Liver (tissue), 9 donors: ENCODE results near the gene C4A. TPM values are rescaled to one million over a fixed set of nuclear protein-coding genes. Genes with fewer than 3 reads are reported as not detected.

Source experiments
- DNase-seq: peaks from one replicate; pipeline ENCODE4 v3.0.0-alpha.2; 2017; ENCODE audit warnings: low spot score
- H3K27ac ChIP-seq, 2 donors: one replicate each; pipeline ENCODE4 v1.7.0; 2013; ENCODE audit warnings: inconsistent platforms in 2 of 2, low read length in 2 of 2, control low read depth in 1 of 2, low read depth in 1 of 2, mild to moderate bottlenecking in 1 of 2
- H3K27me3 ChIP-seq, 4 donors: one replicate each; pipeline versions ENCODE4 v1.6.1 to v1.7.0; 2013; ENCODE audit warnings: low read length in 3 of 4, inconsistent platforms in 1 of 4, mild to moderate bottlenecking in 1 of 4, moderate library complexity in 1 of 4; ENCODE audit not compliant: control insufficient read depth in 4 of 4, insufficient read depth in 4 of 4
- H3K36me3 ChIP-seq, 4 donors: one replicate each; pipeline versions ENCODE4 v1.6.1 to v1.7.0; 2013; ENCODE audit warnings: low read length in 3 of 4, mild to moderate bottlenecking in 3 of 4, low read depth in 1 of 4, moderate library complexity in 1 of 4; ENCODE audit not compliant: control insufficient read depth in 4 of 4, insufficient read depth in 3 of 4
- H3K4me1 ChIP-seq, 4 donors: one replicate each; pipeline versions ENCODE4 v1.6.1 to v1.7.0; 2013; ENCODE audit warnings: low read length in 3 of 4, mild to moderate bottlenecking in 3 of 4, moderate library complexity in 1 of 4; ENCODE audit not compliant: control insufficient read depth in 4 of 4, insufficient read depth in 4 of 4
- H3K4me3 ChIP-seq, 3 donors: one replicate each; pipeline versions ENCODE4 v1.6.1 to v1.7.0; 2013; ENCODE audit warnings: low read length in 3 of 3, control low read depth in 1 of 3, low read depth in 1 of 3, mild to moderate bottlenecking in 1 of 3
- H3K9ac ChIP-seq, 2 donors: one replicate each; pipeline ENCODE4 v1.7.0; 2013; ENCODE audit warnings: low read length in 2 of 2, mild to moderate bottlenecking in 2 of 2, moderate library complexity in 2 of 2, control low read depth in 1 of 2, low read depth in 1 of 2
- H3K9me3 ChIP-seq, 4 donors: one replicate each; pipeline versions ENCODE4 v1.6.1 to v1.7.0; 2013; ENCODE audit warnings: low read length in 3 of 4; ENCODE audit not compliant: control insufficient read depth in 4 of 4
- EGR1 ChIP-seq, 2 donors: IDR thresholded peaks; 2 replicates each; pipeline ENCODE4 v1.6.1; 2016 to 2018; ENCODE audit warnings: antibody characterized with exemption in 2 of 2, low read depth in 2 of 2
- FOXA1 ChIP-seq: IDR thresholded peaks from 2 replicates; pipeline ENCODE4 v1.6.1; 2016; ENCODE audit warnings: antibody characterized with exemption
- FOXA2 ChIP-seq: IDR thresholded peaks from 2 replicates; pipeline ENCODE4 v1.6.1; 2016; ENCODE audit warnings: antibody characterized with exemption
- GABPA ChIP-seq, 2 donors: IDR thresholded peaks in 1 of 2; conservative IDR thresholded peaks in 1 of 2; 2 replicates each; pipeline ENCODE4 v1.6.1; 2016; ENCODE audit warnings: antibody characterized with exemption in 2 of 2, mild to moderate bottlenecking in 1 of 2, moderate library complexity in 1 of 2
- HNF4A ChIP-seq, 2 donors: conservative IDR thresholded peaks; 2 replicates each; pipeline ENCODE4 v1.6.1; 2016; ENCODE audit warnings: antibody characterized with exemption in 2 of 2, mild to moderate bottlenecking in 2 of 2
- JUND ChIP-seq, 2 donors: IDR thresholded peaks; 2 replicates each; pipeline ENCODE4 v1.6.1; 2016; ENCODE audit warnings: antibody characterized with exemption in 2 of 2
- NR2F2 ChIP-seq: IDR thresholded peaks from 2 replicates; pipeline ENCODE4 v1.6.1; 2016; ENCODE audit warnings: antibody characterized with exemption
- RAD21 ChIP-seq, 2 donors: IDR thresholded peaks; 2 replicates each; pipeline ENCODE4 v1.6.1; 2016; ENCODE audit warnings: antibody characterized with exemption in 2 of 2, mild to moderate bottlenecking in 2 of 2
- RXRA ChIP-seq, 2 donors: IDR thresholded peaks; 2 replicates each; pipeline ENCODE4 v1.6.1; 2017 to 2018; ENCODE audit warnings: antibody characterized with exemption in 2 of 2, mild to moderate bottlenecking in 1 of 2
- SP1 ChIP-seq: IDR thresholded peaks from 2 replicates; pipeline ENCODE4 v1.6.1; 2018; ENCODE audit warnings: antibody characterized with exemption, mild to moderate bottlenecking
- TAF1 ChIP-seq: conservative IDR thresholded peaks from 2 replicates; pipeline ENCODE4 v1.6.1; 2016; ENCODE audit warnings: antibody characterized with exemption, mild to moderate bottlenecking
- YY1 ChIP-seq: IDR thresholded peaks from 2 replicates; pipeline ENCODE4 v1.6.1; 2016; ENCODE audit warnings: antibody characterized with exemption, mild to moderate bottlenecking
- WGBS: extraction: QIAGEN DNeasy Blood & Tissue Kit; methylation state at CpG from one replicate; pipeline ENCODE4 v1.1.7; 2013; 5-methylcytosine and 5-hydroxymethylcytosine counted together
- polyA plus RNA-seq, 2 donors: library from polyadenylated mRNA; stranded (reverse) in 1 of 2; unstranded in 1 of 2; fragments of 200-250 nt in 1 of 2; fragments of >200 nt in 1 of 2; fragmentation: Nextera tagmentation in 1 of 2; extraction: Ambion mirVana in 1 of 2; gene quantifications; one replicate each; pipeline versions ENCODE4 v1.2.1 to v1.2.3, GENCODE V29; 2013 to 2015
- total RNA-seq, 2 donors: library from RNA; depleted of rRNA; stranded (reverse); fragments of >200 nt; gene quantifications; one replicate each; pipeline ENCODE4 v1.2.3, GENCODE V29; 2014
- TF ChIP-seq, protein P1 (sequence below): IDR thresholded peaks from 2 replicates; pipeline ENCODE4 v1.6.1; 2016; ENCODE audit warnings: antibody characterized with exemption
- TF ChIP-seq, protein P2 (sequence below): IDR thresholded peaks from 2 replicates; pipeline ENCODE4 v1.6.1; 2016; ENCODE audit warnings: antibody characterized with exemption, mild to moderate bottlenecking
- TF ChIP-seq, protein P3 (sequence below): IDR thresholded peaks from 2 replicates; pipeline ENCODE4 v1.6.1; 2016; ENCODE audit warnings: antibody characterized with exemption
- TF ChIP-seq, protein P4 (sequence below): IDR thresholded peaks from 2 replicates; pipeline ENCODE4 v1.6.1; 2016; ENCODE audit warnings: antibody characterized with exemption
- donor health status: healthy.
- donor health status: healthy.
- donor health status: healthy.
- donor health status: healthy.
- donor health status: healthy.

The C4A gene
- total and polyA plus RNA-seq, 4 donors: 410 to 2,903 (median 1,534) TPM

DNA sequence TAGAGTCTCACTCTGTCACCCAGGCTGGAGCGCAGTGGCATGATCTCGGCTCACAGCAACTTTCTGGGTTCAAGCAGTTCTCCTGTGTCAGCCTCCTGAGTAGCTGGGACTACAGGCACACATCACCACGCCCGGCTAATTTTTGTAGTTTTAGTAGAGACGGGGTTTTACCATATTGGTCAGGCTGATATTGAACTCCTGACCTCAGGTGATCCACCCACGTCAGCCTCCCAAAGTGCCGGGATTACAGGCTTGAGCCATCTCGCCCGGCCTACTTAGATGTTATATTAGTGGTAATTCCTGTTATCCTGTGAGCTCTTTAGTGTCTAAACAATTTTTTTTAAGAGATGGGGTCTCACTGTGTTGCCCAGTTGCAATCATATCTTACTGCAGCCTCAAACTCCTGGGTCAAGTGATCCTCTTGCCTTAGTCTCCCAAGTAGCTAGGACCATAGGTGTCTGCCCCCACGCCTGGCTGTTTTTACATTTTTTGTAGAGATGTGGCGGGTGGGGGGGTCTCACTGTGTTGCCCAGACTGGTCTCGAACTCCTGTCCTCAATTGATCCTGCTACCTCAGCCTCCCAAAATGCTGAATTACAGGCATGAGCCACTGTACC lies 3.9 kb upstream of the C4A start:
- Histone ChIP-seq H3K9me3 (no peaks in the 10 kb centered on the region), H3K4me3 (peak overlapping the region; percentile 7 to 36 (median 23)), H3K36me3 (no peaks in the 10 kb centered on the region), H3K4me1 (peaks cover 8 to 32% (median 28%) of the 10 kb centered on the region in 4 donors), H3K9ac (peak overlapping the region in 1 of 2 donors; percentile 56), H3K27me3 (no peaks in the 10 kb centered on the region), H3K27ac (peak overlapping the region; percentile 72 to 76)
- TF ChIP-seq YY1 (peak; percentile 47), RXRA (IDR thresholded peaks at IDR 0.05) (peak; percentile 66 to 71), EGR1 (IDR thresholded peaks at IDR 0.05; ENCODE audit: low read depth in 2 of 2) (peak in 1 of 2 donors; percentile 45)
- TF ChIP-seq, protein P1, sequence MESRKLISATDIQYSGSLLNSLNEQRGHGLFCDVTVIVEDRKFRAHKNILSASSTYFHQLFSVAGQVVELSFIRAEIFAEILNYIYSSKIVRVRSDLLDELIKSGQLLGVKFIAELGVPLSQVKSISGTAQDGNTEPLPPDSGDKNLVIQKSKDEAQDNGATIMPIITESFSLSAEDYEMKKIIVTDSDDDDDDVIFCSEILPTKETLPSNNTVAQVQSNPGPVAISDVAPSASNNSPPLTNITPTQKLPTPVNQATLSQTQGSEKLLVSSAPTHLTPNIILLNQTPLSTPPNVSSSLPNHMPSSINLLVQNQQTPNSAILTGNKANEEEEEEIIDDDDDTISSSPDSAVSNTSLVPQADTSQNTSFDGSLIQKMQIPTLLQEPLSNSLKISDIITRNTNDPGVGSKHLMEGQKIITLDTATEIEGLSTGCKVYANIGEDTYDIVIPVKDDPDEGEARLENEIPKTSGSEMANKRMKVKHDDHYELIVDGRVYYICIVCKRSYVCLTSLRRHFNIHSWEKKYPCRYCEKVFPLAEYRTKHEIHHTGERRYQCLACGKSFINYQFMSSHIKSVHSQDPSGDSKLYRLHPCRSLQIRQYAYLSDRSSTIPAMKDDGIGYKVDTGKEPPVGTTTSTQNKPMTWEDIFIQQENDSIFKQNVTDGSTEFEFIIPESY: no peak
- DNase-seq: no peak
- WGBS: 57% methylated on average over 12 of the region's 12 CpGs

DNA sequence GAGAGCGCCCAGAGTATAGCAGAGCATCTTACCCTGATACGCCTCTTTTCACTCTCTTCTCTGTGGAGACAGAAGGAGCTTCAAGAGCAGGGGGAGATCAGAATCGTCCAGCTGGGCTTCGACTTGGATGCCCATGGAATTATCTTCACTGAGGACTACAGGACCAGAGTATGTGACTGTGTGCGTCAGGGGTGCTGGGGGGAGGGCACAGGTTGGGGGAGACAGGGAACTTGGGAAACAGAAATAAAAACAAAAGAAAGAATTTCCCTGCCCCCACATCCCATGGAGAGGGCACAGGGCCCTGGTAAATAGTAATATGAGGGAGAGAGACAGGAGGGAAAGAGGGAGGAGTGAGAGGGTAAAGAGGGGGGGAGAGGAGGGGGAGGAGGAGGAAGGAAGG lies 3.0 kb upstream of the C4A start:
- Histone ChIP-seq H3K27ac (peak overlapping the region; percentile 72 to 76), H3K36me3 (no peaks in the 10 kb centered on the region), H3K9ac (peak overlapping the region; percentile 56 to 65), H3K4me1 (peaks cover 7 to 25% (median 20%) of the 10 kb centered on the region in 4 donors), H3K9me3 (no peaks in the 10 kb centered on the region), H3K4me3 (peak overlapping the region; percentile 18 to 63 (median 36)), H3K27me3 (no peaks in the 10 kb centered on the region)
- TF ChIP-seq JUND (IDR thresholded peaks at IDR 0.05) (peak in 1 of 2 donors; percentile 6), FOXA1 (no peak), HNF4A (conservative IDR thresholded peaks at IDR 0.05) (no peak), RXRA (IDR thresholded peaks at IDR 0.05) (no peak), GABPA (IDR thresholded peaks at IDR 0.05 in 1 of 2, conservative IDR thresholded peaks at IDR 0.05 in 1 of 2) (no peak), TAF1 (no peak)
- TF ChIP-seq, protein P2, sequence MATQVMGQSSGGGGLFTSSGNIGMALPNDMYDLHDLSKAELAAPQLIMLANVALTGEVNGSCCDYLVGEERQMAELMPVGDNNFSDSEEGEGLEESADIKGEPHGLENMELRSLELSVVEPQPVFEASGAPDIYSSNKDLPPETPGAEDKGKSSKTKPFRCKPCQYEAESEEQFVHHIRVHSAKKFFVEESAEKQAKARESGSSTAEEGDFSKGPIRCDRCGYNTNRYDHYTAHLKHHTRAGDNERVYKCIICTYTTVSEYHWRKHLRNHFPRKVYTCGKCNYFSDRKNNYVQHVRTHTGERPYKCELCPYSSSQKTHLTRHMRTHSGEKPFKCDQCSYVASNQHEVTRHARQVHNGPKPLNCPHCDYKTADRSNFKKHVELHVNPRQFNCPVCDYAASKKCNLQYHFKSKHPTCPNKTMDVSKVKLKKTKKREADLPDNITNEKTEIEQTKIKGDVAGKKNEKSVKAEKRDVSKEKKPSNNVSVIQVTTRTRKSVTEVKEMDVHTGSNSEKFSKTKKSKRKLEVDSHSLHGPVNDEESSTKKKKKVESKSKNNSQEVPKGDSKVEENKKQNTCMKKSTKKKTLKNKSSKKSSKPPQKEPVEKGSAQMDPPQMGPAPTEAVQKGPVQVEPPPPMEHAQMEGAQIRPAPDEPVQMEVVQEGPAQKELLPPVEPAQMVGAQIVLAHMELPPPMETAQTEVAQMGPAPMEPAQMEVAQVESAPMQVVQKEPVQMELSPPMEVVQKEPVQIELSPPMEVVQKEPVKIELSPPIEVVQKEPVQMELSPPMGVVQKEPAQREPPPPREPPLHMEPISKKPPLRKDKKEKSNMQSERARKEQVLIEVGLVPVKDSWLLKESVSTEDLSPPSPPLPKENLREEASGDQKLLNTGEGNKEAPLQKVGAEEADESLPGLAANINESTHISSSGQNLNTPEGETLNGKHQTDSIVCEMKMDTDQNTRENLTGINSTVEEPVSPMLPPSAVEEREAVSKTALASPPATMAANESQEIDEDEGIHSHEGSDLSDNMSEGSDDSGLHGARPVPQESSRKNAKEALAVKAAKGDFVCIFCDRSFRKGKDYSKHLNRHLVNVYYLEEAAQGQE: no peak
- no peak for DNase-seq
- 49% methylated on average over 5 of the region's 5 CpGs for WGBS

DNA sequence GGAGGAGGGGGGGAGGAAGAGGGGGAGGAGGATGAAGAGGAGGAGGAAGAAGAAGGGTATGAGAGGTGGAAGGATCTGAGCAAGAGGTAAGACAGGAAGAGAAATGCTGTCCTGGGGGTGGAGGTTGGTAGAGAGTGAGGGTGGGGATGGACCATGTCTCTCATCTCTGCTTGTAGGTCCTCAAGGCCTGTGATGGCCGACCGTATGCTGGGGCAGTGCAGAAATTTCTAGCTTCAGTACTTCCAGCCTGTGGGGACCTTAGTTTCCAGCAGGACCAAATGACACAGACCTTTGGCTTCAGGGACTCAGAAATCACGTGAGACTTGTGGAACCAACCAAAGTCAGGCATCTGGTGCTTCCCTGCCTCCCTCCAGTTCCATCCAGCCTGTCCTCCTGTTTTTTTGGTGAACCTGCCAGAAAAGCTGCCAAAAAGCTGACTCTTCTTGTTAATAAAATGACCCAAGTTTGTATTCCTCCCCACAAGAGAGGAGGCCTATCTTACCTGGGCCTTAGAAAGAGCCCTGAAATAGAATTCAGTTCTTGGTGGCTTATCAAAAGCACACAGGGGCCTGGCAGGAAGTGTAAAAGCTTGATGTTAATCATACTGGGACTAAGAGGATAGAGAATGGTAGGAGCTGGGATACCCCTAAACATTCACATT lies 2.5 kb upstream of the C4A start:
- H3K36me3 ChIP-seq: no peaks in the 10 kb centered on the region
- no peaks in the 10 kb centered on the region for H3K27me3 ChIP-seq
- WGBS: 40% methylated on average over 3 of the region's 3 CpGs
- DNase-seq: no peak
- H3K9me3 ChIP-seq: no peaks in the 10 kb centered on the region
- H3K4me1 ChIP-seq: peaks cover 7 to 25% (median 20%) of the 10 kb centered on the region in 4 donors
- H3K4me3 ChIP-seq: peak overlapping the region in 1 of 3 donors; percentile 36
- peak overlapping the region; percentile 72 to 76 for H3K27ac ChIP-seq
- H3K9ac ChIP-seq: peak overlapping the region in 1 of 2 donors; percentile 71
- TF ChIP-seq, protein P3, sequence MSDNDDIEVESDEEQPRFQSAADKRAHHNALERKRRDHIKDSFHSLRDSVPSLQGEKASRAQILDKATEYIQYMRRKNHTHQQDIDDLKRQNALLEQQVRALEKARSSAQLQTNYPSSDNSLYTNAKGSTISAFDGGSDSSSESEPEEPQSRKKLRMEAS: no peak
- TF ChIP-seq EGR1 (IDR thresholded peaks at IDR 0.05; ENCODE audit: low read depth in 2 of 2) (peak in 1 of 2 donors; percentile 64), SP1 (peak; percentile 67), FOXA1 (no peak), NR2F2 (no peak), GABPA (IDR thresholded peaks at IDR 0.05 in 1 of 2, conservative IDR thresholded peaks at IDR 0.05 in 1 of 2) (peak in 1 of 2 donors; percentile 18), YY1 (peak; percentile 83), RXRA (IDR thresholded peaks at IDR 0.05) (peak; percentile 67 to 83), RAD21 (IDR thresholded peaks at IDR 0.05) (peak in 1 of 2 donors; percentile 26), FOXA2 (no peak)
- TF ChIP-seq, protein P1: peak; percentile 81
- TF ChIP-seq, protein P4, sequence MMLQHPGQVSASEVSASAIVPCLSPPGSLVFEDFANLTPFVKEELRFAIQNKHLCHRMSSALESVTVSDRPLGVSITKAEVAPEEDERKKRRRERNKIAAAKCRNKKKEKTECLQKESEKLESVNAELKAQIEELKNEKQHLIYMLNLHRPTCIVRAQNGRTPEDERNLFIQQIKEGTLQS: peak; percentile 35
